Temporal lobe (tissue), 2 donors: ENCODE measurements around the gene TMEM253. TPM values are rescaled to one million over a fixed set of nuclear protein-coding genes. Genes with fewer than 3 reads are reported as not detected.

Experiments
- small RNA-seq: library from RNA; depleted of rRNA; stranded (forward); fragments of <200 nt; gene quantifications from one replicate; pipeline ENCODE3, GENCODE V24; 2014; ENCODE audit warnings: low replicate concordance
- total RNA-seq: library from RNA; depleted of rRNA; stranded (reverse); fragments of >200 nt; gene quantifications from one replicate; pipeline ENCODE4 v1.2.3, GENCODE V29; 2014

The TMEM253 gene
- total RNA-seq, 1 donor from 2014 or later: not detected

Small RNA genes lying within 50 kb of the gene (small RNA-seq; reads per million reads assigned to genes)
- gene RNU6-252P: not detected

Other genes with a start within 250 kb of the TMEM253 start
- gene RNASE3, start 209.7 kb upstream of the TMEM253 start, total RNA-seq: not detected
- 0.49 TPM for gene RNASE2, start 145.6 kb upstream of the TMEM253 start, total RNA-seq
- gene METTL17, start 111.1 kb upstream of the TMEM253 start, total RNA-seq: 20.2 TPM
- gene SLC39A2, start 101.8 kb upstream of the TMEM253 start, total RNA-seq: not detected
- 117 TPM for gene NDRG2, start 76.0 kb upstream of the TMEM253 start, total RNA-seq
- gene TPPP2, start 70.8 kb upstream of the TMEM253 start, total RNA-seq: not detected
- gene RNASE13, start 66.3 kb upstream of the TMEM253 start, total RNA-seq: not detected
- gene RNASE7, start 58.7 kb upstream of the TMEM253 start, total RNA-seq: not detected
- not detected for gene RNASE8, start 43.2 kb upstream of the TMEM253 start, total RNA-seq
- 15.0 TPM for gene ARHGEF40, start 30.8 kb upstream of the TMEM253 start, total RNA-seq
- gene ZNF219, start 2.4 kb upstream of the TMEM253 start, total RNA-seq: 5.7 TPM
- not detected for gene OR5AU1, start 55.0 kb downstream of the TMEM253 start, total RNA-seq
- 387 TPM for gene HNRNPC, start 168.4 kb downstream of the TMEM253 start, total RNA-seq
- not detected for gene RPGRIP1, start 179.0 kb downstream of the TMEM253 start, total RNA-seq